Chondrocyte (in vitro differentiated cells): ENCODE data around the gene COG2. TPM values are rescaled to one million over a fixed set of nuclear protein-coding genes. Genes with fewer than 3 reads are reported as not detected.

ENCODE experiments used
- DNase-seq: peaks from one replicate; pipeline ENCODE4 v3.0.0; 2021; ENCODE audit warnings: mixed read lengths, low spot score
- H3K27ac Mint-ChIP-seq: one replicate; pipeline ENCODE4 v1.8.0; 2021; ENCODE audit warnings: mild to moderate bottlenecking, moderate library complexity, mixed read lengths; ENCODE audit not compliant: unreplicated experiment
- H3K27me3 Mint-ChIP-seq: 2 replicates; pipeline ENCODE4 v1.8.0; 2021; ENCODE audit warnings: low read depth, mixed read lengths
- H3K36me3 Mint-ChIP-seq: 2 replicates; pipeline ENCODE4 v1.8.0; 2021; ENCODE audit warnings: low read depth, mixed read lengths
- H3K4me1 Mint-ChIP-seq: 2 replicates; pipeline ENCODE4 v1.8.0; 2021; ENCODE audit warnings: low read depth, mild to moderate bottlenecking, mixed read lengths
- H3K4me3 Mint-ChIP-seq: one replicate; pipeline ENCODE4 v1.8.0; 2021; ENCODE audit warnings: mild to moderate bottlenecking, moderate library complexity, mixed read lengths; ENCODE audit not compliant: unreplicated experiment
- H3K9me3 Mint-ChIP-seq: 2 replicates; pipeline ENCODE4 v1.8.0; 2021; ENCODE audit warnings: low read depth, mixed read lengths
- total RNA-seq: library from RNA; stranded (reverse); gene quantifications from 3 replicates; pipeline ENCODE4 v1.2.1, GENCODE V29; 2021
- TF ChIP-seq, protein P1 (sequence below): fragments of 200-600 bp; sonication (generic); IDR thresholded peaks from 2 replicates; pipeline ENCODE4 v1.5.0; 2021; ENCODE audit warnings: antibody characterized with exemption, mild to moderate bottlenecking, moderate library complexity

Gene COG2
- total RNA-seq, 1 donor from 2014 or later = 24.1 TPM

- Mint-ChIP-seq H3K27ac (no peak overlapping the region), H3K9me3 (no peaks in the 10 kb centered on the region), H3K36me3 (peaks cover 22% of the 10 kb centered on the region), H3K4me1 (peaks cover 25% of the 10 kb centered on the region), H3K4me3 (no peak overlapping the region), H3K27me3 (no peaks in the 10 kb centered on the region)
- TF ChIP-seq, protein P1, sequence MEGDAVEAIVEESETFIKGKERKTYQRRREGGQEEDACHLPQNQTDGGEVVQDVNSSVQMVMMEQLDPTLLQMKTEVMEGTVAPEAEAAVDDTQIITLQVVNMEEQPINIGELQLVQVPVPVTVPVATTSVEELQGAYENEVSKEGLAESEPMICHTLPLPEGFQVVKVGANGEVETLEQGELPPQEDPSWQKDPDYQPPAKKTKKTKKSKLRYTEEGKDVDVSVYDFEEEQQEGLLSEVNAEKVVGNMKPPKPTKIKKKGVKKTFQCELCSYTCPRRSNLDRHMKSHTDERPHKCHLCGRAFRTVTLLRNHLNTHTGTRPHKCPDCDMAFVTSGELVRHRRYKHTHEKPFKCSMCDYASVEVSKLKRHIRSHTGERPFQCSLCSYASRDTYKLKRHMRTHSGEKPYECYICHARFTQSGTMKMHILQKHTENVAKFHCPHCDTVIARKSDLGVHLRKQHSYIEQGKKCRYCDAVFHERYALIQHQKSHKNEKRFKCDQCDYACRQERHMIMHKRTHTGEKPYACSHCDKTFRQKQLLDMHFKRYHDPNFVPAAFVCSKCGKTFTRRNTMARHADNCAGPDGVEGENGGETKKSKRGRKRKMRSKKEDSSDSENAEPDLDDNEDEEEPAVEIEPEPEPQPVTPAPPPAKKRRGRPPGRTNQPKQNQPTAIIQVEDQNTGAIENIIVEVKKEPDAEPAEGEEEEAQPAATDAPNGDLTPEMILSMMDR = no peak
- no peak for DNase-seq
These were observed 42.7 kb downstream of the COG2 start for GRCh38 chr1:230684998-230685397.

DNA sequence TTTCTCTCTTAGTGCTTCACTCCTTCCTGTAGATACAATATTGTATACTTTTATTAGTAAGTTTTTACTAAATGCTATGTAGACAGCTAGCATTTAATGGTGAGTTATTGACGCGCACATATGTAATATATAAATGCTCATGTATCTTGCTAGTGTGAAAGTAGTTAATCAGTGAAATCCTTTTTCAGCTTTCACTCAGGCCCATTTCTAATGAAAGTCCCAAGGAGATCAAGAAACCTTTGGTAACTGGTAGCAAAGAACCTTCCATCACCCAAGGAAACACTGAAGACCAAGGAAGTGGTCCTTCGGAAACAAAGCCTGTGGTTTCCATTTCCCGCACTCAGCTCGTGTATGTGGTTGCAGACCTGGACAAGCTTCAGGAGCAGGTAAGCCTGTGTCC, 44.5 kb downstream of the COG2 start:
- Mint-ChIP-seq H3K27ac (no peak overlapping the region), H3K27me3 (no peaks in the 10 kb centered on the region), H3K36me3 (peaks cover 31% of the 10 kb centered on the region), H3K4me3 (no peak overlapping the region), H3K4me1 (peaks cover 20% of the 10 kb centered on the region), H3K9me3 (no peaks in the 10 kb centered on the region)
- TF ChIP-seq, protein P1 = no peak
- no peak for DNase-seq

- no peak overlapping the region for H3K27ac Mint-ChIP-seq
- peaks cover 49% of the 10 kb centered on the region for H3K36me3 Mint-ChIP-seq
- no peak for DNase-seq
- no peaks in the 10 kb centered on the region for H3K4me1 Mint-ChIP-seq
- no peaks in the 10 kb centered on the region for H3K27me3 Mint-ChIP-seq
- no peak overlapping the region for H3K4me3 Mint-ChIP-seq
- TF ChIP-seq, protein P1 = no peak
- H3K9me3 Mint-ChIP-seq = no peaks in the 10 kb centered on the region
These were observed 47.8 kb downstream of the COG2 start for GRCh38 chr1:230690101-230690500.

- Mint-ChIP-seq H3K27ac (no peak overlapping the region), H3K36me3 (peaks cover 44% of the 10 kb centered on the region), H3K4me3 (no peak overlapping the region), H3K9me3 (no peaks in the 10 kb centered on the region), H3K4me1 (no peaks in the 10 kb centered on the region), H3K27me3 (no peaks in the 10 kb centered on the region)
- TF ChIP-seq, protein P1 = no peak
- no peak for DNase-seq
These were observed 49.3 kb downstream of the COG2 start for GRCh38 chr1:230691615-230692014.

DNA sequence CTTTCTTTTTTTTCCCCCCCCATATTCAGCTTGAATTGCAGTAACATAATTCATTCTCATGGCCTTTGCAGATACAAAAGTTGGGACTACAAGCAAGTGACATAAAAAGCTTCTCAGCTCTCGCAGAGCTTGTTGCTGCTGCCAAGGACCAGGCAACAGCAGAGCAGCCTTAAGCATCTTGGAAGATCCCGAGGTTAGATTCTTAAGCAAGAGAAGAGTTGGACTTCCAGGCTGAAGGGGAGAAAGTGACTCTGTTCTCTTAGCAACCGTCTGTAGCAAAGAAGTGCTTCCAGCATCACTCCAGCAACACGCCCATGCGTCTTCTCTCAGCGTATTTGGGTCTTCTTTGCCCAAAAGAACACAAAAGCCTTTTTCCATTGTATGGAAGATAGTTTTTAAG, 50.9 kb downstream of the COG2 start:
- H3K27ac Mint-ChIP-seq = no peak overlapping the region
- H3K36me3 Mint-ChIP-seq = peaks cover 36% of the 10 kb centered on the region

More for the DNA sequence above, 50.9 kb downstream of the COG2 start:
- Mint-ChIP-seq H3K27me3 (no peaks in the 10 kb centered on the region), H3K9me3 (no peaks in the 10 kb centered on the region), H3K4me3 (no peak overlapping the region), H3K4me1 (peaks cover 5% of the 10 kb centered on the region)
- no peak for DNase-seq
- TF ChIP-seq, protein P1 = no peak
